ENCODE results near the gene KCNAB2.
"Not testable (repeated sequence)": the region's sequence is repeated elsewhere in the genome, so short reads cannot be mapped to it uniquely, and the experiment has no call there.

The KCNAB2 gene

DNA sequence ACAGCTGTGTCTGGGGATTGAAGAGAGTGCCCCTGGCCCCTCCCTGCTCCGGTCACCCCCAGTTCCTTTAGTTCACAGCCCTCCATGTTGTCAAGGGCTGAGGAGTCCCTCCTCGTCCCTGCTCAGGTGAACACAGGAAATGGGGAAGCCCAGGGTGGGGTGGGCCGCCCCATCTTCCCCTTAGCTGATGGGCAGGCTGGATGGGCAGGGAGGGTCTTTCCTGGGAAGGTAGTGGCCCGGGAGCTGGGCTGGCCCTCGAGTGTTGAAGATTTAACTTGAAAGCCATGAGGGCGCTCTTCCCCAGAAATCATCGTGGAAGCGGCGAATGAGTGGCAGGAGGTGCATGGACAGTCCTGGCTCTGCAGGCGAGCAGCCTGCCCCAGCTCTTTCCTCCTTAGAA lies 35.1 kb upstream of the KCNAB2 start:
- no peak for DNase-seq (ENCODE audit: low read depth in 2 of 2)

DNA sequence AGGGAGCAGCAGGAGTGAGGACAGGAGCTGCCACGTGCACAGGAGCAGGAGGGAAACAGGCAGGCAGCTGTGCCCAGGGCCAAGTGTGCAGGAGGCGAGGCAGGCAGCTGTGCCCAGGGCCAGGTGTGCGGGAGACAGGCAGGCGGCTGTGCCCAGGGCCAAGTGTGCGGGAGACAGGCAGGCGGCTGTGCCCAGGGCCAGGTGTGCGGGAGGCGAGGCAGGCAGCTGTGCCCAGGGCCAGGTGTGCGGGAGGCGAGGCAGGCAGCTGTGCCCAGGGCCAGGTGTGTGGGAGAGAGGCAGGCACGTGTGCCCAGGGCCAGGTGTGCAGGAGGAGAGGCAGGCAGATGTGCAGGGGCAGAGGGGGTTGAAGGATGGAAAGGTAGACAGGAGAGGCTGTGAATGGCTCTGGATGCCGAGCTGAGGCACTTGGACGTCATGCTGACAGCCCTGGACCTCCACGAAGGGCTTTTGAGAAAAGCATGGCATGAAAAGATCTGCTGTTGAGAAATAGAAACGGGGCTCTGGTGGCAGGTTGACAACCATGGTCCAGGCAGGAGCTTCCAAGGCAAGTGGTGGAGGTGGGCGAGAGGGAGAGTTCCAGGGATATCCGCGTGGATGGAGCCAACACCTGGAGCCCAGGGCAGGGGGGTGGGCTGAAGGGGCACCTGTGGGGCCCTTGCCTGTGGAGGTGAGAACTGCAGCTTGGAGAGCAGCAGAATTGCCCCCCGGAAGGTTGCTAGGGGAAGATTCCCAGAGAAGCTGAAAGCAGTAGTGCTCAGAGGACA lies 34.3 kb upstream of the KCNAB2 start:
- DNase-seq (ENCODE audit: low read depth in 2 of 2) = no peak

DNA sequence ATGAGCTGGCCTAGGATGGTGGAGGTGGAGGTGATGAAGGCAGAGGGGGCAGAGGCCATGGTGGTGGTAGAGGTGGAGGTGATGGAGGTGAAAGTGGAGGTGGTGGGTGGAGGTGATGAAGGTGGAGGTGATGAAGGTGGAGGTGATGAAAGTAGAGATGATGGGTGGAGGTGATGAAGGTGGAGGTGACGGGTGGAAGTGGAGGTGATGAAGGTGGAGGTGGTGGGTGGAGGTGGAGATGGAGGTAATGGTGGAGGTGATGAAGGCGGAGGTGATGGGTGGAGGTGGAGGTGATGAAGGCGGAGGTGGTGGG lies 33.8 kb upstream of the KCNAB2 start:
- DNase-seq (ENCODE audit: low read depth in 2 of 2) = no peak

DNA sequence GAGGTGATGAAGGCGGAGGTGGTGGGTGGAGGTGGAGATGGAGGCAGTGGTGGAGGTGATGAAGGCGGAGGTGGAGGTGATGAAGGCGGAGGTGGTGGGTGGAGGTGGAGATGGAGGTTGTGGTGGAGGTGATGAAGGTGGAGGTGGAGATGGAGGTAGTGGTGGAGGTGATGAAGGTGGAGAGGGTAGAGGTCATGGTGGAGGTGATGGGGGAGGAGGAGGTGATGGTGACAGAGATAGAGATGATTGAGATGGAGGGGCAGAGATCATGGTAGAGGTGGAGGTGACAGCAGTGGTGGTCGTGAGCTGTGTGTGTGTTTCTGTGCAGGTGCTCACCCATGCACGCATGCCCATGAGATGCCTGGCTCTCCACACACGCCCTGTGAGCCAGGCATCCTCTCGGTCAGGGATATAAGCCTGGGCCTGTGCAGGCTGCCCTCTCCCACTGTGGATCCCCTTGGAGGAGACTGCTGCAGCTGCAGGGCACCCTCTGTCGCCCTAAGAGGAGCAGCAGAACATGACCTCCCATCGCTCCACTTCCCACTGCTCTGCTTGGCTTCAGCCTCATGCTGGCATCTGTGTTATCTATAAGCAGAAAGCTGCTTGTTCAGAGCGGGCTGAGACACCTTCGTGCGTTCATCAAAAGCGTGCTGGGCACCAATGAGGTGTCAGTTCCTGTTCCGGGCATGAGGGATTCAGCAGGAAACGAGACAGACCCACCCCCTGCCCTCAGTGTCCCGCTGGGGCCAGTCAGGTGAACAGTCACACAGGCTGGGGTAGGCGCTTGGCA lies 33.0 kb upstream of the KCNAB2 start:
- DNase-seq (ENCODE audit: low read depth in 2 of 2) = no peak

DNA sequence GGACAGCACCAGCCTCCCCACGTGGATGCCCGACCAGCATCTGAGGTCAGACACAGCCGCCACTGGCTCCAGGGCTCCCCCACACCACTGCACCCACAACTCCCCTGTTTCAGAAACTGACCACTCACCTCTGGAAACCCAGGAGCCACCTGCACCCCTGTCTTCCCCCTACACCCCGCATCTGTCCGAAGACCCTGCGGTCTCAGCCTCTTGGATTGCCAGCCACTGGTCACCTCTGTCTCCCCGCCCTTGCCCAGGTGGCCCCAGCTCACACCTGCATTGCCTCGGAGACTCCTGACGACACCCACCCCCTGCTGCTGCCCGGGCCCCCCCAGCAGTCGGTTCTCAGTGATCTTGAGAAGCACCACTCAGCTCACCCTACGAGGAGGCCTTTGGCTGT lies 32.2 kb upstream of the KCNAB2 start:
- no peak for DNase-seq (ENCODE audit: low read depth in 2 of 2)

DNA sequence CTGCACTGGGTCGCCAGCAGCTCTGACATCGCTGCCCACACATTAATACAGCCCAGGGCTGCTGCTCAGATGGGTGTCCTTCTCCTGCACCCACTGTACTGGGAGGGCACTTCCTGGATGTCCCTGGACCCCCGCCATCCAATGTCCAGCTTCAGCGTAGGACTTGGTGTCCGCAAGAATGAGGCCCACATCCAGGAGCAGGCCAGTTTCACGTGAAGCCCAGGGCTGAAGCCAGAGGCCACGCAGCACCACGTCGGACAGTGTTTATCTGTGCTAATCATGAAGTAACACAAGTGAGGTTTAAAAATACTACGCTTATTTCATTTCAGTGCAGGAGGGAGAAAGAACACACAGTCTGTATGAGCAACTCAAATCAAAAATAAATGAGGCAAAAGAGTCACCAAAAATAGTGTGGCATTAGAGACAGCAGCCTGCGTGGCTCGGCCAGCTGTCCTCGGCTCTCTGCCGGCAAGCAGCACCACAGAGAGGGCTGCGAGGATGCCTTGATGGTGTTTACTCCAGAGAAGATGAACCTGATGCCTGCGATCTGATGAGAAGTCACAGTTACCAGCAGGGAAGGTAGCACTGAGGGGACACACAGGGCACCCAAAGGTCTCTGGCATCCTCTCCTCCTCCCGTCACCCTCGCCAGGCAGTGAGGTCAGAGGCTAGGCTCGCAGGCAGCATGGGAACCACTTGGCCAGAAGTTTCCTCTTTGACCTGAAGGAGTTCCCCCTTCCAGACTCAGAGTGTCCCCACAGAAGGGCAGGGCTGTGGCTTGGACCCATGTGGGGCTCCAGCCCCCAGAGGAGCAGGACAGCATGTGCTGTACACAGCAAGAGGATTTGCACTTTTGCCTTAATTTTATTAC lies 31.3 kb upstream of the KCNAB2 start:
- no peak for DNase-seq (ENCODE audit: low read depth in 2 of 2)

DNA sequence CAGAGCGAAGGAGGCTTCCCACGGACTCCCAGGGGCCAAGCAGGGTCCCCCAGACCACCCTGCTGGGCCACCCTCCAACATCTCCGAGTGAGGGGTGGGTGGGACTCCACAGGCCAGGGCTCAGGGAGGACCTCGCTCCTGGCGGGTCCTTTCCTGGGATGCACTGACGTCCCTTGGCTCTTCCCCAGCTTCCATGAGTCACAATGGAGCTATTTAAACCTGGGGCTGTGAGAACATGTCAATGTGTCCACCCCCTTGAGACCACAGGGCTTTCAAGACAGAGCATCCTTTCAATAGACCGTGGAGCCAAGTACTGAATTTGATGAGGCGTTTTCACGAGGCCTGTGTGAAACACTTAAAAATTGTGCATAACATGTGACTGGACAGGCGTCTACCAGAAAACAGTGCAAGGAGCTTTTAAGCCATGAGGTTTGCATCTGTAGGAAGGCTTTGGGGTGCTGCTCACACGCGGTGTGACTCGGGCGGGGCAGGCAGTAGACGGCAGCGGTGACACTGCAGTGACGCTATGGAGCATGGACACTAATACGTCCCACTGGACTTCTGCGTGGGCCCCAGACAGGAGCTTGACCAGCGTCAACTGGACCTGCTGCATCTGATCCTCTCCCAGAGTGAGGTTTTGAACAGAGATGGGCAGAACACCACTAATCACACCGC lies 29.4 kb upstream of the KCNAB2 start:
- DNase-seq (ENCODE audit: low read depth in 2 of 2) = no peak

DNA sequence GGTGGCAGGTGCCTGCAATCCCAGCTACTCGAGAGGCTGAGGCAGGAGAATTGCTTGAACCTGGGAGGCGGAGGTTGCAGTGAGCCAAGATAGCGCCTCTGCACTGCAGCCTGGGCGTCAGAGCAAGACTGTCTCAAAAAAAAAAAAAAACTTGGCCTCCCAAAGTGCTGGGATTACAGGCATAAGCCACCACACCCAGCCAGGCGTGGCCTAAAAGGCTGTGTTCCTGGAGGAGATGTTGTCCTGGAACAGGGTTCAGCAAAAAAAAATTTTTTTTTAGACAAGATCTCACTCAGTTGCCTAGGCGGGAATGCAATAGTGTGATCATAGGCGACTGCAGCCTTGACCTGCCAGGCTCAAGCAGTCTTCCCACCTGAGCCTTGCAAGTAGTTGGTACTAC lies 28.0 kb upstream of the KCNAB2 start:
- DNase-seq (ENCODE audit: low read depth in 2 of 2) = not testable (repeated sequence)

DNA sequence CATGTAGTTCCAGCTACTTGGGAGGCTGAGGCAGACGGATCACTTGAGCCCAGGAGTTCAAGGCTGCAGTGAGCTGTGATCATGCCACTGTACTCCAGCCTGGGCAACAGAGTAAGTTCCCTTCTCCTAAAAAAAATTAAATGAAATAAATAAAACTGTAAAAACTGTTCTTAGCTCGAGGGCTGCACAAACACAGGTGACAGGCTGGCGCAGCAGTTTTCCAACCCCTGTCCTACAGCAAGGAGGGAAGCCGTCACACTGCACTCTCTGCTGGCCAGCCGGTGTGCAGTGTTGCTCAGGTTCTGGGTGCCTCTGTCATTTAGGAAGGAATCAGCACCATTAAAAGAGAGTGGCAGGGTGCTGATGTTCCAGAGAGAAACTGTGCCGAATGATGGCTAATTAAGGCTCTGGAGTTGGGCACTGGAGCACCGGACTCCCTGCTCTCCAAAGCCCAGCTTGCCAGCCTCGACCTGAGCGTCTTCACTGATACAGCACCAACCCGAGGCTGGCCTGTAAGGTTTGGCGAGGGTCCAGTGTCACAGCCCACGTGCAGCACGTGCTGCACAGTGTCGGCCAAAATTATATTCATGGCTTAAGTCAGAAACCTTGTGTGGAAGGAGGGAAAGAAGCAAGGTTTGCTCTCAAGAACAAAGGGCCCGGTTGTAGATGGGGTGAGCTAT lies 26.4 kb upstream of the KCNAB2 start:
- no peak for DNase-seq (ENCODE audit: low read depth in 2 of 2)

DNA sequence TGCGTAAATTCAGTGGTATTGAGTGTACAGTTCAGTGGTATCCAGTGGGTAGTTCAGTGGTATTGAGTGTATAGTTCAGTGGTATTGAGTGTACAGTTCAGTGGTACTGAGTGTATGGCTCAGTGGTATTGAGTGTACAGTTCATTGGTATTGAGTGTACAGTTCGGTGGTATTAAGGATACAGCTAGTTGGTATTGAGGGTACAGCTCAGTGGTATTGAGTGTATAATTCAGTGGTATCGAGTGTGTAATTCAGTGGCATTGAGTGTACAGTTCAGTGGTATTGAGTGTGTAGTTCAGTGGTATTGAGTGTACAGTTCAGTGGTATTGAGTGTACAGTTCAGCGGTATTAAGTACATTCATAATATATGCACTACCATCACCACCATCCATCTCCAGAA lies 23.5 kb upstream of the KCNAB2 start:
- no peak for DNase-seq (ENCODE audit: low read depth in 2 of 2)

DNA sequence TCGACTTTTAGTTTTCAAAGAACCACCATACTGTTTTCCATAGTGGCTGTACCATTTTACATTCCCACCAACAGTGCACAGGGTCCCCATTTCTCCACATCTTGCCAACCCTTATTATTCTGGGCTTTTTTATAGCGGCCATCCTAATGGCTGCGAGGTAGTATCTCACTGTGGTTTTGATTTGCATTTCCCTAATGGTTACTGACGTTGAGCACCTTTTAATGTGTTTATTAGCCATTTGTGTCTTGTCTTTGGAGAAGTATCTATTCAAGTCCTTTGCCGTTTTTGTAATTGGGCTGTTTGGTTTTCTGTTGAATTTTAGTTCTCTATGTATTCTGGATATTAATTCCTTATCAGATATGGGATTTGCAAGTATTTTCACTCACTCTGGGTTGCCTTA lies 22.3 kb upstream of the KCNAB2 start:
- DNase-seq (ENCODE audit: low read depth in 2 of 2) = no peak

DNA sequence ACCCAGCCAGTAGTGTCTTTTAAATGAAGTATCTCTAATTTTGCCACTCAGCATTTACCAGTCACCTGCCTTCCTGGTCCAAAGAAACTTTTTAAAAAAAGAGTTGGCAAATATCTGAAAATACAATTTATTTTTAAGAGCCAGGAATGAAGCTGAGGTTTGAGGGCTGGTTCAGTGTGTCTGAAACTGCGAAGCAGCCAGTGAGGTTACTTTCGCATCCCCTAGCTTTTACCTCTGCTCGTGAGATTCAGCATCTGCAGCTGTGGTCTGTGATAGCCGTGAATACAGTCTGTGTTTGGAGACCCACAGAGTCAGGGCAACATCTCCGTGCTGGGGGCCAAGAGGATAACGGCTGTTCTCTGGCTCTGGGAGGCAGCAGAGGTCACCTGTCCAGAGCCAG lies 21.3 kb upstream of the KCNAB2 start:
- no peak for DNase-seq (ENCODE audit: low read depth in 2 of 2)

DNA sequence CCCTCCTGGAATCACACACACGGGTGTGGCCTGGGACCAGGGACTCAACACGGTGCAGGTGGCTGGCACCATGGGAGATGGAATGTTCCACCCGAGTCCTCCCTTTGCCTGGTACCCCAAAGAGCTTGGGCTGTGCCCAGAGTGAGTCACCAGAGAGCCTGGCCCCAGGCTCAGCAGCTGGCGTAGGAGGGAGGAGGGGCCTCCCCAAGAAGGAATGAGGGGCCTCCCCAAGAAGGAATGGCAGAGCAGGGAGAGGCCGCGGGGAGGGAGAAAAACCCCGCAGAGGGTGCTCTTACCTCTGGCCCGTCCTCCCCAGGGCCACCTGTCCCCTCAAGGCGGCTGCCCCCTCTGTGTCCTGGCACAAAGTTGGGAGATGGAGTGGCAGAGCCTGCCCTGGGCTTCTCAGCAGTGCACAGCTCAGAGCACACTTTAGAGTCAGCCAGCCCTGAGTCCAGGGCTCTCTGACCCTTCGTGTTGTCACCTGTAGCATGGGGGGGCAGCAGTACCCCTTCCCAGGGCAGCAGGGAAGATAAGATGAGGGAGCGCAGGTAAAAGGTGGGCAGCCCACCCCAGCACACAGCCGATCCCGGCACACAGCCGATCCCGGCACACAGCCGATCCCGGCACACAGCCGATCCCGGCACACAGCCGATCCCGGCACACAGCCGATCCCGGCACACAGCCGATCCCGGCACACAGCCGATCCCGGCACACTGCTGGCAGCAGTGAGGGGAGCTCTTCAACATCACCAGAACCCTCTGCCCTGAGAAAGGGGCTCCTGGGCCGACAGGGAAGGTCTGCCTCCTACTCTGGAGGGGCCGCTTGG lies 20.2 kb upstream of the KCNAB2 start:
- no peak for DNase-seq (ENCODE audit: low read depth in 2 of 2)

DNA sequence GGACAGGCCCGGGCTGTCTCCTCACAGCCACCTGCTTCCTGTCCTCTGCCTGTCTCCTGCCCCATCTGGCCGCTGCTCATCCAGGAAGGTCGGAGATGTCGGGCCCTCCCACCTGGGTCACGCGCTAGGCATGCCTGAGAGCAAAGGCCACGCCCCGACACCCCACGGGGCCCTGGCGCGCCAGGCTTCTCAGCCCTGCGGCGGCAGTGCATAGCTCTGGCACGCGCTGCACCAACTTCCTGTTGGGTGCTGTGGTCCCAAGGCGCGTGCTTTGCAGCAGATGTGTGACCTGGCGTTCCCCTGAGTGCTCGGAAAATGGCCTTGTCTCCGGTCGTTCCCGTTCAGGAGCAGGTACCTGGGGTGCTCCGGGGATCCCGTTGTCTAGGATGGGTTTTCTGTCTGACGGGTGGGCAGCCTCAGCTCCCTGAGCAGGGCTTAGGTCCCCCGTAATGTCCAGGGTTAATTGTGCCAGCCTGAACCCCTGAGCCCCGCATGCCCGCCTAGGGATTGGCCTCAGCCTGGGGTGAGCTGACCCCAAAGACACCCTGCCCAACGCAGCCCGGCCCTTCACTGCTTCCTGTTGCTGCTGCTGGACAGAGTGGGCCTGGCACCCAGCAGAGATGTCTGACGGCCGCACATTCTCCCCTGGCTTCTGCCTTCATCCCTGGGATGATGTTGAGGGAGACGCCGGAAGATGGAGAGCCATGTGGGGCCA lies 19.4 kb upstream of the KCNAB2 start:
- peak; percentile 85 to 86 for DNase-seq (ENCODE audit: low read depth in 2 of 2)

DNA sequence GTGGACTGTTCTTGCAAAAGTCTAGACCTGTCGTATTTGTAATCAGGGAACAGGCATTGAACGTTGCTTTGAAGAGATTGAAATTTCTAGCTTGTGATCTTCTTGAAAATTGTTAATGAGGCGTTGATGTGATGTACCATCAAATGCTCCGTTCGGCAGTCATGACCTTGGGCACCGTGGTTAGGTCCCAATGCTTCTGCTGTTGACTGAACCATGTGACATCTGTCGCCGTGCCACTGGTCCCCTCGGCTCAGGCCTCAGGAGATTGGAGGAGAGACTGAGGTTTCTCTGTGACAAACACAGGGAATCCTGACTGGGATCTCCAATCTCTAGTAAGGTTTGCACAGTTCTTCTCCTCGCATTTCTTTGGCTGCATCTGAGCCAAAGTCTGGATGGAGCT lies 18.1 kb upstream of the KCNAB2 start:
- no peak for DNase-seq (ENCODE audit: low read depth in 2 of 2)

DNA sequence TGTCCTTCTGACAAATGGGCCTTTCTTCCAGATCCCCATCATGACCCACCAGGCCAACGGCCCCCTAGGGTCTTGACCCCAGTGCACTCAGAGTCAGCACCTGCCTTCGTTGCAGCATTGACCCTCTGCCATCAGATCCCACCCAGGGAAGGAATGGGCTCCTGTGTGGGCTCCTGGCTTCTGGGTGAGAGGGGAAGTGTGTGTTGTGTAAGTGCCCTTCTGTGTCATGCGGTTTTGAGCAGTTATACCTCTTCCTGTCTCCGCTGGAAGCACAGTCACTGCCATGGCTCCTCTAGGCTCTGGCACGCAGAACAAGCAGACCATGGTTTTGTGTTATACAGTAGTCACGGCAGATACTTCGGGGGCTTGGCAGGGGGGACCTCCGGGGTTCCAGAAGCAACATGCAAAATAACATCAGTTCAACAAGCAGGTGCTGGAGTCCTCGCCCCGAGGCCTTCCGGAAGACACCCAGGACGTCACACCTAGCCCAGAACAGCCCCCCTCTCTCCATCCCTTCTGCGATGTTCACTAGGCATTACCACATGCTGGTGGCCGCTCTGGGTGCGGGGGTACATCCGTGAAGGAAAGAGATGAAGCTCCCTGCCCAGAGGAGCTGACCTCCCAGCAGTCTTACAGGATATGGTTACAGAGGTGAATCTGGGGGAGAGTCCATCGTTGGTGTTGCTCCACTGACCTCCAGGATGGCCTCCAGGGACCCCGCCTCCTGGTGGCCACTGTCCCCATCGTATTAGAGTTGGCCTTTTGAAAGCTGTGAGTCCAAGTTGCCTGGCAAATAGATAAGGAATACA lies 17.4 kb upstream of the KCNAB2 start:
- peak; percentile 24 to 40 for DNase-seq (ENCODE audit: low read depth in 2 of 2)

DNA sequence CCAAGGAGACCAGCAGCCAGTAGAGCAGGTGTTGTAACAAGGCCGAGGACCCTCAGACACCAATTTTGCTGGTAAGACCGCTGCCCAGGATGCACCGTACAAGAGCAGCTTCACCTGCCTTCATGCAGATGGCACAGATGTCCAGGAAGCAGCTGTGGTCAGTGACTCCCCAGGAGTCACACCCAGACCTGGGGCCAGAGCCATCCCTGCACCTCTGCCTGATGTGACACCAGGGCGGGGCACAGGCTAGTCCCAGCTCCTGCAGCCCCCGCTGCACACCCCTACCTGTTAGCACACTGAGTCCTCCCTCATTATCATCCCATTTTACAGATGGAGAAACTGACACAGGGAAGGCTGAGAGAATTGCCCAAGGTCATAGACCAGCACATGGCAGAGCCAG lies 16.3 kb upstream of the KCNAB2 start:
- DNase-seq (ENCODE audit: low read depth in 2 of 2) = no peak

DNA sequence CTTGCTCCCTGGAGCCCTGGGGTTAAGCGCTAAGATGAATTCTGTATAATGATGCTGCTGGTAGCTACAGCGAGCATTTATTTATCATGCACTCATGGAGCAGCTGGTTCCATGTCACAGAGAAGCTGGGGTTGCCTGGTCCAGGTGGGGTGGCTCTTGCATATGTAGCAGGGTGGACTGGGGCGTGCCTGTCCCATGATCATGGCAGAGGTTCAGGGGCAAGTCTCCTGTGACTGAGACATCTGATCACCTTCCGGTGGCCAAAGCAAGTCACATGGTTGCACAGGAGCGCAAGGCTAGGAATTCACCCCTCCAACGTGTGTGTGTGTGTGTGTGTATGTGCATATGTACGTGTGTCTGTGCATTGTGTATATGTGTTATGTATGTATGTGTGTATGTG lies 15.6 kb upstream of the KCNAB2 start:
- no peak for DNase-seq (ENCODE audit: low read depth in 2 of 2)
